NT2/D1 (cell line): ENCODE measurements around the gene PIGN.

Source experiments
- SUZ12 ChIP-seq: IDR thresholded peaks from 2 replicates; pipeline ENCODE4 v1.6.1; 2011; ENCODE audit not compliant: insufficient read length, insufficient read depth; ENCODE audit errors: extremely low read depth
- YY1 ChIP-seq: IDR thresholded peaks from 2 replicates; pipeline ENCODE4 v1.6.1; 2011; ENCODE audit not compliant: insufficient read length, insufficient read depth
- ZNF274 ChIP-seq: IDR thresholded peaks from 2 replicates; pipeline ENCODE4 v1.6.1; 2011; ENCODE audit warnings: mild to moderate bottlenecking, low read depth, low read length

- TF ChIP-seq SUZ12 (no peak), ZNF274 (no peak), YY1 (no peak)
Observed at GRCh38 chr18:62118328-62118727, 68.5 kb downstream of the PIGN start.
